Measurements from ENCODE around the gene FBXL13.

FBXL13 gene

DNA sequence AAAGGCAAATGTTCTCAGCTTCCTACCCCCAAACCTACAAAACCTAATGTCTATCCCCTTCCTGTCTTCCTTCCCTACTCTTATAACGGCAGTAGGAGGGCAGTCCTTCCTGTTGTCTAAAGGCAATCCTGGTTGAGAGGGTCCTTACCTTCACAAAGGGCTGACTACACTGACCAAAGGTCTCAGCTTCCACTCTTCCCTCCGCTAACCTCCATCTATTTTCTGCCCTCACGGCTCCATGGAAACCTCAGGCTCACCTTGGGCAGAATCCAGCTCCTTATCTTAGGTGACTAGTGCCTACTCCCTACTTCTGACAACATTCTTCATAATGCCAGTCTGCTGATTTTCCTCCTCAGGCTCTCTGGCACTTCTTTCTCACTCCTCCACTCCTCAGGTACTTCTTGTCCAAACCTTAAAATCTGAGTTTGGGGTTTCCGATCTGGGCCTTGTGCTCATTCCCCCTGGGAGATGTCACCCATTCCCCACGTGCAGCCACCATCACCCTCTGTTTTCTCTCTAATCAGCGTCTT is 542 bp downstream of the FBXL13 start:
- peaks cover 21% of the 10 kb centered on the region for H3K4me1 ChIP-seq (ENCODE audit: low read depth, poor library complexity, severe bottlenecking)
- TF ChIP-seq, protein P1, sequence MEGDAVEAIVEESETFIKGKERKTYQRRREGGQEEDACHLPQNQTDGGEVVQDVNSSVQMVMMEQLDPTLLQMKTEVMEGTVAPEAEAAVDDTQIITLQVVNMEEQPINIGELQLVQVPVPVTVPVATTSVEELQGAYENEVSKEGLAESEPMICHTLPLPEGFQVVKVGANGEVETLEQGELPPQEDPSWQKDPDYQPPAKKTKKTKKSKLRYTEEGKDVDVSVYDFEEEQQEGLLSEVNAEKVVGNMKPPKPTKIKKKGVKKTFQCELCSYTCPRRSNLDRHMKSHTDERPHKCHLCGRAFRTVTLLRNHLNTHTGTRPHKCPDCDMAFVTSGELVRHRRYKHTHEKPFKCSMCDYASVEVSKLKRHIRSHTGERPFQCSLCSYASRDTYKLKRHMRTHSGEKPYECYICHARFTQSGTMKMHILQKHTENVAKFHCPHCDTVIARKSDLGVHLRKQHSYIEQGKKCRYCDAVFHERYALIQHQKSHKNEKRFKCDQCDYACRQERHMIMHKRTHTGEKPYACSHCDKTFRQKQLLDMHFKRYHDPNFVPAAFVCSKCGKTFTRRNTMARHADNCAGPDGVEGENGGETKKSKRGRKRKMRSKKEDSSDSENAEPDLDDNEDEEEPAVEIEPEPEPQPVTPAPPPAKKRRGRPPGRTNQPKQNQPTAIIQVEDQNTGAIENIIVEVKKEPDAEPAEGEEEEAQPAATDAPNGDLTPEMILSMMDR (conservative IDR thresholded peaks at IDR 0.05; ENCODE audit: low read depth, low read length), result no peak
- H3K79me2 ChIP-seq (ENCODE audit: insufficient read depth, low read depth), result peaks cover 35% of the 10 kb centered on the region
- peak overlapping the region; percentile 36 for H3K4me3 ChIP-seq (IDR thresholded peaks at IDR 0.05; ENCODE audit: insufficient read depth, low read depth, low read length)
- peak overlapping the region; percentile 73 for H3K27ac ChIP-seq
- no peaks in the 10 kb centered on the region for H4K20me1 ChIP-seq (ENCODE audit: insufficient read depth)
- no peaks in the 10 kb centered on the region for H3K27me3 ChIP-seq (ENCODE audit: insufficient read depth, low read depth)
- H2AFZ ChIP-seq (ENCODE audit: low read depth), result peak overlapping the region; percentile 100
- peak overlapping the region; percentile 75 for H3K9ac ChIP-seq
- H3K36me3 ChIP-seq (ENCODE audit: insufficient read depth), result no peaks in the 10 kb centered on the region
- H3K4me2 ChIP-seq, result peak overlapping the region; percentile 95

DNA sequence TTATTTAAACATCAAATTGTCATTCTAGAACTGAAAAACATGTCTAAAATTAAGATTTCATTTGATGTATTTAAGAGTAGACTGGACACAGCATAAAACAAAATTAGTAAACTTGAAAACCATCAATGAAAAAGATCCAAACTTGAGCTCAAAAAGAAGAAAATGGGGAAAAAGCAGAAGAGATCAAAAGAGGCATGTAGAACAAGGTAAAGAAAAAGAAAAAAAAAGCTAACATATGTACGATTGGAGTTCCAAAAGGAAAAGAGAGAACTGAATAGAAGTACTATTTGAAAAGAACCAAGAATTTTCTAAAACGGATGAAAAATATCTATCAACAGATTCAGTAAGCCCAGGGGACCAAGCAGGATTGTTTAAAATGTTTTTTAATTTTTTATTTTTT is 3.6 kb downstream of the FBXL13 start:
- Histone ChIP-seq H3K27ac (no peak overlapping the region), H4K20me1 (ENCODE audit: insufficient read depth) (no peaks in the 10 kb centered on the region)
- TF ChIP-seq, protein P1 (conservative IDR thresholded peaks at IDR 0.05; ENCODE audit: low read depth, low read length), result no peak

DNA sequence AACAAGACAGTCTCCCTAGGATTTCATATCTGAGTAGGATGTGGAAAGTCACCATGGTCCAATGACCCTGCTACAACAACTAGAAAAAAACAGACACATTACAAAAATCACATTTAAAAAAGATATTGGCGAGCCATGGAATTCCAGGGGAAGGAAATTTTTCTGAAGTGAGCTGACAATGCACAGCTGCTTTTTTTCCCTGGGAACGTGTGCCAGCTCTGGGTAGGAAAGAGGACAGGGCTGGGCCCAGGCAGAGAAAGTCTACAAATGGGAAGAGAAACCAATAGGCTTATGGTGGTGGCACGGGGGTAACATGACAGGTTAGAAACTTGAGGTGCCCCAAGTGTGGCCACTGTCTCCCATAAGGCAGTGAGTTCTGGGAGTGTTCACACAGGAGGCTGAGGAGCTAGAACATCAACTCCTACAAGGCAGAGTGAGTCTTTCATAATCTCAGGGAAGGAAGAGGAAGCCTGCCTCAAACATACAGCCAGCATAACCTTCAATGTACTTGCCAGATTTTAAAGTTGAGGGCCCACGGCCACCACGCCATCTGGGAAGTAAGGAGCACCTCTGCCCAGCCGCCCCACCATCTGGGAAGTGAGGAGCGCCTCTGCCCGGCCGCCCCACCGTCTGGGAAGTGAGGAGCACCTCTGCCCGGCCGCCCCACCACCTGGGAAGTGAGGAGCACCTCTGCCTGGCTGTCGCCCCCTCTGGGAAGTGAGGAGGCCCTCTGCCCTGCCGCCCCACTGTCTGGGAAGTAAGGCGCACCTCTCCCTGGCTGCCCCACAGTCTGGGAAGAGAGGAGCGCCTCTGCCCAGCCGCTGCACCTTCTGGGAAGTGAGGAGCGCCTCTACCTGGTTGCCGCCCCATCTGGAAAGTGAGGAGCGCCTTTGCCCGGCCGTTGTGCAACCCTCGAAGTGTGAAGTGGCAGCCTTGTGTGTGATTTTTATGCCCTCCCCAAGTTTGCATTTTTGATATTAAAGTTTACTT is 5.9 kb downstream of the FBXL13 start:
- Histone ChIP-seq H3K9ac (no peak overlapping the region), H3K27ac (no peak overlapping the region), H3K36me3 (ENCODE audit: insufficient read depth) (no peaks in the 10 kb centered on the region), H3K4me3 (IDR thresholded peaks at IDR 0.05; ENCODE audit: insufficient read depth, low read depth, low read length) (no peak overlapping the region), H3K4me1 (ENCODE audit: low read depth, poor library complexity, severe bottlenecking) (peaks cover 3% of the 10 kb centered on the region), H2AFZ (ENCODE audit: low read depth) (no peak overlapping the region), H3K27me3 (ENCODE audit: insufficient read depth, low read depth) (no peaks in the 10 kb centered on the region), H3K4me2 (no peak overlapping the region), H3K79me2 (ENCODE audit: insufficient read depth, low read depth) (no peaks in the 10 kb centered on the region), H4K20me1 (ENCODE audit: insufficient read depth) (no peaks in the 10 kb centered on the region)
- TF ChIP-seq, protein P1 (conservative IDR thresholded peaks at IDR 0.05; ENCODE audit: low read depth, low read length), result no peak

More for the DNA sequence above, 3.6 kb downstream of the FBXL13 start:
- Histone ChIP-seq H3K36me3 (ENCODE audit: insufficient read depth) (no peaks in the 10 kb centered on the region), H3K4me3 (IDR thresholded peaks at IDR 0.05; ENCODE audit: insufficient read depth, low read depth, low read length) (no peak overlapping the region), H3K9ac (no peak overlapping the region), H3K27me3 (ENCODE audit: insufficient read depth, low read depth) (no peaks in the 10 kb centered on the region), H3K79me2 (ENCODE audit: insufficient read depth, low read depth) (peaks cover 6% of the 10 kb centered on the region), H3K4me2 (no peak overlapping the region), H2AFZ (ENCODE audit: low read depth) (no peak overlapping the region), H3K4me1 (ENCODE audit: low read depth, poor library complexity, severe bottlenecking) (peaks cover 9% of the 10 kb centered on the region)

DNA sequence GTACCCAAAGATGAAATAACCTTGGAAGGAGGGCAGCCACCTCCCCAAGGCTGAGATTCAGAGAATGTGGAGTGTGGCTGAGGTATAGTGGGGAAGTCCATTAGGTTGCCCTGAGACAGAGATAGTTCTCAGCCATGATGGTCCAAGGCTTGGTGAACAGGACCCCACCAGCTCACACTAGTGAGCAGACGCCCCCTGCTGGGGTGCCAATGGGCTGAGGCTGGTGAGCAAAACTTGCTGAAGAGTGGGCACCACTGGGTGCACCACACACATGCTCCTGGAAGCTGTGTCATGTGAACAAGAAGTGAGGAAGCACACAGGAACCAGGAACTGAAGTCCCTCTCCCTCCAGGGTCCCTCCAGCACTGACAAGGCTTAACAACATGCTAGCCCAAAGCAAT is 8.9 kb downstream of the FBXL13 start:
- H3K27me3 ChIP-seq (ENCODE audit: insufficient read depth, low read depth), result no peaks in the 10 kb centered on the region
- TF ChIP-seq, protein P1 (conservative IDR thresholded peaks at IDR 0.05; ENCODE audit: low read depth, low read length), result peak; percentile 76
- H3K4me1 ChIP-seq (ENCODE audit: low read depth, poor library complexity, severe bottlenecking), result no peaks in the 10 kb centered on the region
- H3K4me3 ChIP-seq (IDR thresholded peaks at IDR 0.05; ENCODE audit: insufficient read depth, low read depth, low read length), result no peak overlapping the region
- no peaks in the 10 kb centered on the region for H4K20me1 ChIP-seq (ENCODE audit: insufficient read depth)
- no peak overlapping the region for H3K4me2 ChIP-seq
- H3K27ac ChIP-seq, result no peak overlapping the region
- H3K9ac ChIP-seq, result no peak overlapping the region
- H3K79me2 ChIP-seq (ENCODE audit: insufficient read depth, low read depth), result no peaks in the 10 kb centered on the region
- H3K36me3 ChIP-seq (ENCODE audit: insufficient read depth), result no peaks in the 10 kb centered on the region
- no peak overlapping the region for H2AFZ ChIP-seq (ENCODE audit: low read depth)
